Measurements from ENCODE around the gene YPEL1. TPM values are rescaled to one million over a fixed set of nuclear protein-coding genes. Genes with fewer than 3 reads are reported as not detected.
A peak's percentile ranks its signal among the peaks of the same experiment; 100 is the strongest.
"Not testable (repeated sequence)": the region's sequence is repeated elsewhere in the genome, so short reads cannot be mapped to it uniquely, and the experiment has no call there.

Gene YPEL1
- total RNA-seq, 8 experiments from 2014 or later: 0.31 to 16.2 (median 7.3) TPM

GRCh38 chr22:21693333-21693998, 42.1 kb downstream of the YPEL1 start:
- ATAC-seq (replicated peaks in 6 of 8): no peak

GRCh38 chr22:21692856-21693255, 42.7 kb downstream of the YPEL1 start:
- peak overlapping the region; percentile 41 to 50 for H3K27ac ChIP-seq
- ATAC-seq (replicated peaks in 6 of 8); H3K4me1 ChIP-seq (replicated peaks in 1 of 2); H3K4me3 ChIP-seq: not testable (repeated sequence)
- WGBS, 10 experiments: 70 to 100% (median 92%) methylated on average over 2 to 4 of the region's 9 CpGs; no CpG with 5 or more reads in 5 of the 10 experiments
- in situ Hi-C loops (cut with MboI; ENCODE audit: low pct_unique_long_range_greater_than_20kb in 2 of 9, low sequenced_read_pairs in 9 of 9, unreplicated experiment in 9 of 9): loop anchor here in 1 of 9 experiments (25.0 kb wide), 1 partner anchor 106 kb away; no protein-coding TSS in a partner anchor

More at GRCh38 chr22:21693333-21693998, 42.1 kb downstream of the YPEL1 start:
- no peak overlapping the region for H3K4me3 ChIP-seq
- H3K27ac ChIP-seq: peak overlapping the region; percentile 39 to 50
- peaks cover 0 to 2% of the 10 kb centered on the region in 2 donors for H3K4me1 ChIP-seq (replicated peaks in 1 of 2)
- in situ Hi-C loops (cut with MboI; ENCODE audit: low pct_unique_long_range_greater_than_20kb in 2 of 9, low sequenced_read_pairs in 9 of 9, unreplicated experiment in 9 of 9): loop anchor here in 1 of 9 experiments (25.0 kb wide), 1 partner anchor 106 kb away; no protein-coding TSS in a partner anchor
- WGBS, 10 experiments: 41 to 100% (median 75%) methylated on average over 1 to 5 of the region's 14 CpGs; no CpG with 5 or more reads in 1 of the 10 experiments

GRCh38 chr22:21691816-21692215, 43.8 kb downstream of the YPEL1 start:
- no peak for ATAC-seq (replicated peaks in 6 of 8)
- in situ Hi-C loops (cut with MboI; ENCODE audit: low pct_unique_long_range_greater_than_20kb in 2 of 9, low sequenced_read_pairs in 9 of 9, unreplicated experiment in 9 of 9): loop anchor here in 1 of 9 experiments (25.0 kb wide), 1 partner anchor 105 kb away; no protein-coding TSS in a partner anchor
- Histone ChIP-seq H3K4me3 (no peak overlapping the region), H3K27ac (peak overlapping the region in 1 of 2 donors; percentile 36), H3K4me1 (replicated peaks in 1 of 2) (no peaks in the 10 kb centered on the region)
- 80 to 94% (median 92%) methylated on average over 1 to 6 of the region's 16 CpGs; no CpG with 5 or more reads in 4 of the 10 experiments for WGBS, 10 experiments

- no peaks in the 10 kb centered on the region for H3K4me1 ChIP-seq (replicated peaks in 1 of 2)
- no peak for ATAC-seq (replicated peaks in 6 of 8)
- no peak overlapping the region for H3K27ac ChIP-seq
- in situ Hi-C loops (cut with MboI; ENCODE audit: low pct_unique_long_range_greater_than_20kb in 2 of 9, low sequenced_read_pairs in 9 of 9, unreplicated experiment in 9 of 9): loop anchor here in 1 of 9 experiments (25.0 kb wide), 1 partner anchor 103 kb away; no protein-coding TSS in a partner anchor
- WGBS, 10 experiments: 28 to 100% (median 88%) methylated on average over 1 to 5 of the region's 5 CpGs; no CpG with 5 or more reads in 1 of the 10 experiments
- H3K4me3 ChIP-seq: no peak overlapping the region
Observed at GRCh38 chr22:21690401-21690801, 45.2 kb downstream of the YPEL1 start.

- in situ Hi-C loops (cut with MboI; ENCODE audit: low pct_unique_long_range_greater_than_20kb in 2 of 9, low sequenced_read_pairs in 9 of 9, unreplicated experiment in 9 of 9): loop anchor here in 1 of 9 experiments (25.0 kb wide), 1 partner anchor 102 kb away; no protein-coding TSS in a partner anchor
- Histone ChIP-seq H3K4me1 (replicated peaks in 1 of 2) (no peaks in the 10 kb centered on the region), H3K27ac (no peak overlapping the region), H3K4me3 (no peak overlapping the region)
- WGBS, 10 experiments: 75 to 100% (median 98%) methylated on average over 1 to 5 of the region's 20 CpGs; no CpG with 5 or more reads in 6 of the 10 experiments
- ATAC-seq (replicated peaks in 6 of 8): no peak
Observed at GRCh38 chr22:21688706-21689381, 46.8 kb downstream of the YPEL1 start.

- ATAC-seq (replicated peaks in 6 of 8): peak in 1 of 8 experiments; percentile 3
- in situ Hi-C loops (cut with MboI; ENCODE audit: low pct_unique_long_range_greater_than_20kb in 2 of 9, low sequenced_read_pairs in 9 of 9, unreplicated experiment in 9 of 9): loop anchor here in 1 of 9 experiments (25.0 kb wide), 1 partner anchor 101 kb away; no protein-coding TSS in a partner anchor
- no peaks in the 10 kb centered on the region for H3K4me1 ChIP-seq (replicated peaks in 1 of 2)
- no peak overlapping the region for H3K4me3 ChIP-seq
- no peak overlapping the region for H3K27ac ChIP-seq
- WGBS, 10 experiments: no CpG with 5 or more reads among the region's 6 CpGs
Observed at GRCh38 chr22:21688341-21688705, 47.3 kb downstream of the YPEL1 start.

GRCh38 chr22:21687685-21688259, 47.8 kb downstream of the YPEL1 start:
- peak in 1 of 8 experiments; percentile 14 for ATAC-seq (replicated peaks in 6 of 8)
- Histone ChIP-seq H3K27ac (peak overlapping the region in 1 of 2 donors; percentile 44), H3K4me3 (no peak overlapping the region), H3K4me1 (replicated peaks in 1 of 2) (no peaks in the 10 kb centered on the region)
- WGBS, 10 experiments: 40 to 100% (median 81%) methylated on average over 1 to 8 of the region's 11 CpGs; no CpG with 5 or more reads in 3 of the 10 experiments
- in situ Hi-C loops (cut with MboI; ENCODE audit: low pct_unique_long_range_greater_than_20kb in 2 of 9, low sequenced_read_pairs in 9 of 9, unreplicated experiment in 9 of 9): loop anchor here in 1 of 9 experiments (25.0 kb wide), 1 partner anchor 100 kb away; no protein-coding TSS in a partner anchor

GRCh38 chr22:21686634-21687393, 48.8 kb downstream of the YPEL1 start:
- Histone ChIP-seq H3K27ac (no peak overlapping the region), H3K4me1 (replicated peaks in 1 of 2) (no peaks in the 10 kb centered on the region), H3K4me3 (no peak overlapping the region)
- ATAC-seq (replicated peaks in 6 of 8): peak in 3 of 8 experiments; percentile 6 to 25 (median 11)
- in situ Hi-C loops (cut with MboI; ENCODE audit: low pct_unique_long_range_greater_than_20kb in 2 of 9, low sequenced_read_pairs in 9 of 9, unreplicated experiment in 9 of 9): loop anchor here in 1 of 9 experiments (25.0 kb wide), 1 partner anchor 100 kb away; no protein-coding TSS in a partner anchor
- WGBS, 10 experiments: 98 to 100% (median 100%) methylated on average over 1 to 9 of the region's 23 CpGs; no CpG with 5 or more reads in 6 of the 10 experiments

GRCh38 chr22:21686193-21686608, 49.4 kb downstream of the YPEL1 start:
- peak in 1 of 8 experiments; percentile 6 for ATAC-seq (replicated peaks in 6 of 8)
- peak overlapping the region in 1 of 2 donors; percentile 53 for H3K27ac ChIP-seq
- no peaks in the 10 kb centered on the region for H3K4me1 ChIP-seq (replicated peaks in 1 of 2)
- H3K4me3 ChIP-seq: no peak overlapping the region
- in situ Hi-C loops (cut with MboI; ENCODE audit: low pct_unique_long_range_greater_than_20kb in 2 of 9, low sequenced_read_pairs in 9 of 9, unreplicated experiment in 9 of 9): loop anchor here in 1 of 9 experiments (25.0 kb wide), 1 partner anchor 99 kb away; no protein-coding TSS in a partner anchor
- WGBS, 10 experiments: 92 to 94% methylated on average over 4 to 5 of the region's 8 CpGs; no CpG with 5 or more reads in 8 of the 10 experiments

GRCh38 chr22:21685164-21685513, 50.5 kb downstream of the YPEL1 start:
- WGBS, 10 experiments: 40 to 100% (median 94%) methylated on average over 1 to 4 of the region's 8 CpGs; no CpG with 5 or more reads in 4 of the 10 experiments
- H3K27ac ChIP-seq: peak overlapping the region in 1 of 2 donors; percentile 36
- H3K4me3 ChIP-seq: no peak overlapping the region
- ATAC-seq (replicated peaks in 6 of 8): no peak
- no peaks in the 10 kb centered on the region for H3K4me1 ChIP-seq (replicated peaks in 1 of 2)
- in situ Hi-C loops (cut with MboI; ENCODE audit: low pct_unique_long_range_greater_than_20kb in 2 of 9, low sequenced_read_pairs in 9 of 9, unreplicated experiment in 9 of 9): loop anchor here in 1 of 9 experiments (25.0 kb wide), 1 partner anchor 98 kb away; no protein-coding TSS in a partner anchor

- Histone ChIP-seq H3K4me3 (no peak overlapping the region), H3K4me1 (replicated peaks in 1 of 2) (no peaks in the 10 kb centered on the region), H3K27ac (peak overlapping the region in 1 of 2 donors; percentile 36)
- in situ Hi-C loops (cut with MboI; ENCODE audit: low pct_unique_long_range_greater_than_20kb in 2 of 9, low sequenced_read_pairs in 9 of 9, unreplicated experiment in 9 of 9): loop anchor here in 1 of 9 experiments (25.0 kb wide), 1 partner anchor 97 kb away; no protein-coding TSS in a partner anchor
- 90 to 100% (median 98%) methylated on average over 2 to 8 of the region's 19 CpGs; no CpG with 5 or more reads in 4 of the 10 experiments for WGBS, 10 experiments
- ATAC-seq (replicated peaks in 6 of 8): no peak
Observed at GRCh38 chr22:21684492-21685163, 51.0 kb downstream of the YPEL1 start.
